SK-N-SH (cell line): ENCODE measurements around the gene KNSTRN. TPM values are rescaled to one million over a fixed set of nuclear protein-coding genes. Genes with fewer than 3 reads are reported as not detected.

Experiments used
- CTCF ChIA-PET: fragments of 300-600, 350-600 bp; formaldehyde crosslinking; extraction: SDS; loops from one replicate; lab custom pipeline; 2021; lab: Yijun Ruan, JAX
- POLR2A ChIA-PET: fragments of 350-600 bp; sonication (Branson Sonifier 250); formaldehyde crosslinking; extraction: SDS; loops from one replicate; lab custom pipeline; 2020; ENCODE audit warnings: antibody characterized with exemption, inconsistent platforms; lab: Yijun Ruan, JAX
- DNase-seq: peaks from one replicate; pipeline ENCODE4 v3.0.0; 2012
- H2AFZ ChIP-seq: fragments of 200-600 bp; sonication (generic); 2 replicates; pipeline ENCODE4 v1.8.1; 2016; ENCODE audit warnings: antibody characterized with exemption, mild to moderate bottlenecking, low read depth
- H3F3A ChIP-seq: fragments of 200-600 bp; sonication (generic); replicated peaks from 2 replicates; pipeline ENCODE3; 2016; ENCODE audit warnings: antibody characterized with exemption, mild to moderate bottlenecking; ENCODE audit not compliant: insufficient read depth
- H3K27ac ChIP-seq, 2 experiments: fragments of 200-500 bp in 1 of 2; fragments of 200-600 bp in 1 of 2; sonication (Bioruptor generic) in 1 of 2; sonication (generic), shearing (Covaris generic) in 1 of 2; 2 replicates each; pipeline versions ENCODE4 v1.5.1 to v1.6.1; 2014 to 2016; ENCODE audit warnings: low read depth in 2 of 2, inconsistent platforms in 1 of 2, low read length in 1 of 2, mild to moderate bottlenecking in 1 of 2, mixed read lengths in 1 of 2
- H3K27me3 ChIP-seq: fragments of 200-600 bp; sonication (generic), shearing (Covaris generic); 2 replicates; pipeline ENCODE4 v1.6.1; 2016; ENCODE audit warnings: mixed run types; ENCODE audit not compliant: insufficient read depth
- H3K36me3 ChIP-seq, 2 experiments: fragments of 200-500 bp in 1 of 2; fragments of 200-600 bp in 1 of 2; sonication (Bioruptor generic) in 1 of 2; sonication (generic) in 1 of 2; replicated peaks in 1 of 2; 2 replicates each; pipeline versions ENCODE3 to v1.5.1; 2014 to 2016; ENCODE audit warnings: low read length in 1 of 2, mild to moderate bottlenecking in 1 of 2; ENCODE audit not compliant: insufficient read depth in 2 of 2, control insufficient read depth in 1 of 2
- H3K4me1 ChIP-seq, 2 experiments: fragments of 200-500 bp in 1 of 2; fragments of 200-600 bp in 1 of 2; sonication (Bioruptor generic) in 1 of 2; sonication (generic), shearing (Covaris generic) in 1 of 2; 2 replicates each; pipeline versions ENCODE4 v1.5.1 to v1.6.1; 2014 to 2016; ENCODE audit warnings: low read depth in 1 of 2, low read length in 1 of 2, mixed run types in 1 of 2; ENCODE audit not compliant: insufficient read depth in 2 of 2, control insufficient read depth in 1 of 2
- H3K4me2 ChIP-seq: fragments of 200-600 bp; sonication (generic), shearing (Covaris generic); 2 replicates; pipeline ENCODE4 v1.6.1; 2017; ENCODE audit warnings: mixed run types
- H3K4me3 ChIP-seq, 2 experiments: fragments of 200-500 bp in 1 of 2; fragments of 200-600 bp in 1 of 2; sonication (Bioruptor generic) in 1 of 2; sonication (generic), shearing (Covaris generic) in 1 of 2; 2 replicates each; pipeline versions ENCODE4 v1.5.1 to v1.8.1; 2014 to 2016; ENCODE audit warnings: low read depth in 2 of 2, inconsistent platforms in 1 of 2, low read length in 1 of 2, mild to moderate bottlenecking in 1 of 2, mixed read lengths in 1 of 2, moderate library complexity in 1 of 2
- H3K79me2 ChIP-seq: fragments of 200-600 bp; sonication (generic); 2 replicates; pipeline ENCODE4 v1.8.1; 2017; ENCODE audit warnings: mild to moderate bottlenecking; ENCODE audit not compliant: insufficient read depth
- H3K9ac ChIP-seq: fragments of 200-600 bp; sonication (generic); 2 replicates; pipeline ENCODE4 v1.6.1; 2017; ENCODE audit warnings: mixed run types
- H3K9me2 ChIP-seq: fragments of 200-600 bp; sonication (generic); 2 replicates; pipeline ENCODE4 v1.6.1; 2017; ENCODE audit warnings: mixed run types
- H3K9me3 ChIP-seq: fragments of 200-600 bp; sonication (generic); 2 replicates; pipeline ENCODE4 v1.6.1; 2017; ENCODE audit warnings: mixed run types, mild to moderate bottlenecking, moderate library complexity
- H4K20me1 ChIP-seq: fragments of 200-600 bp; sonication (generic); 2 replicates; pipeline ENCODE4 v1.6.1; 2017; ENCODE audit warnings: mild to moderate bottlenecking, mixed run types; ENCODE audit not compliant: insufficient read depth
- CHD2 ChIP-seq: fragments of 150-350 bp; IDR thresholded peaks from 2 replicates; pipeline ENCODE4 v1.6.1; 2018; ENCODE audit warnings: low read length; ENCODE audit not compliant: partially characterized antibody
- ELF1 ChIP-seq: IDR thresholded peaks from 2 replicates; pipeline ENCODE4 v1.4.0; 2012
- EP300 ChIP-seq, 2 experiments: IDR thresholded peaks; 2 replicates each; pipeline versions ENCODE4 v1.4.0 to v1.6.1; 2012; ENCODE audit warnings: borderline replicate concordance in 1 of 2, low read depth in 1 of 2, low read length in 1 of 2
- EZH2phosphoT487 ChIP-seq: fragments of 200-600 bp; sonication (generic); IDR thresholded peaks from 2 replicates; pipeline ENCODE4 v1.6.1; 2017; ENCODE audit warnings: low read depth, mixed run types, mild to moderate bottlenecking, antibody characterized with exemption, moderate library complexity, borderline replicate concordance
- FOXM1 ChIP-seq: IDR thresholded peaks from 2 replicates; pipeline ENCODE4 v1.4.0; 2012; ENCODE audit warnings: low read depth, mild to moderate bottlenecking
- GABPA ChIP-seq: IDR thresholded peaks from 2 replicates; pipeline ENCODE4 v1.4.0; 2012; ENCODE audit warnings: low read depth, mild to moderate bottlenecking
- GATA2 ChIP-seq: sonication (generic); formaldehyde crosslinking; IDR thresholded peaks from 2 replicates; pipeline ENCODE4 v1.5.0; 2020; ENCODE audit warnings: mild to moderate bottlenecking, missing genetic modification reagents
- IRF3 ChIP-seq: fragments of 150-350 bp; IDR thresholded peaks from 2 replicates; pipeline ENCODE4 v1.6.1; 2016; ENCODE audit warnings: mild to moderate bottlenecking, low read depth, low read length
- JUND ChIP-seq: IDR thresholded peaks from 2 replicates; pipeline ENCODE4 v1.4.0; 2012
- MAX ChIP-seq: IDR thresholded peaks from 2 replicates; pipeline ENCODE4 v1.4.0; 2012; ENCODE audit warnings: low read depth
- NFIC ChIP-seq: IDR thresholded peaks from 2 replicates; pipeline ENCODE4 v1.4.0; 2012; ENCODE audit warnings: borderline replicate concordance
- NRF1 ChIP-seq: IDR thresholded peaks from 2 replicates; pipeline ENCODE4 v1.6.1; 2012; ENCODE audit warnings: low read depth, mild to moderate bottlenecking, low read length
- PBX3 ChIP-seq: IDR thresholded peaks from 2 replicates; pipeline ENCODE4; 2012
- POLR2AphosphoS5 ChIP-seq: IDR thresholded peaks from 2 replicates; pipeline ENCODE4 v1.6.1; 2012; ENCODE audit warnings: low read depth, low read length
- RCOR1 ChIP-seq: fragments of 150-350 bp; IDR thresholded peaks from 2 replicates; pipeline ENCODE4 v1.6.1; 2017; ENCODE audit warnings: antibody characterized with exemption, low read length
- SIN3A ChIP-seq: IDR thresholded peaks from 2 replicates; pipeline ENCODE4 v1.6.1; 2012; ENCODE audit warnings: low read depth, mild to moderate bottlenecking, low read length, moderate library complexity, borderline replicate concordance
- TAF1 ChIP-seq: IDR thresholded peaks from 2 replicates; pipeline ENCODE4 v1.6.1; 2012; ENCODE audit warnings: low read depth, mild to moderate bottlenecking, low read length, moderate library complexity, borderline replicate concordance
- TCF12 ChIP-seq: IDR thresholded peaks from 2 replicates; pipeline ENCODE4 v1.4.0; 2012
- USF2 ChIP-seq: fragments of 150-350 bp; IDR thresholded peaks from 2 replicates; pipeline ENCODE4 v1.6.1; 2017; ENCODE audit warnings: antibody characterized with exemption, low read length, low read depth, borderline replicate concordance
- YY1 ChIP-seq: IDR thresholded peaks from 2 replicates; pipeline ENCODE4 v1.4.0; 2012; ENCODE audit warnings: low read depth, mild to moderate bottlenecking
- WGBS: methylation state at CpG from one replicate; pipeline ENCODE4 v1.1.6; 2017; ENCODE audit warnings: low lambda C conversion rate; 5-methylcytosine and 5-hydroxymethylcytosine counted together
- polyA plus RNA-seq, 3 experiments: library from polyadenylated mRNA; depleted of rRNA; stranded (reverse); fragments of >200 nt; gene quantifications; 2 replicates each; pipeline ENCODE4 v1.2.3, GENCODE V29; 2012

KNSTRN gene
- polyA plus RNA-seq, 1 of the 3 experiments (the other 2 are of a cell fraction) = 25.5 TPM

- Histone ChIP-seq H3K27ac (no peak overlapping the region), H3K4me2 (no peak overlapping the region), H3K36me3 (peaks cover 39 to 54% of the 10 kb centered on the region in 2 experiments), H3K9ac (no peak overlapping the region), H3K4me3 (no peak overlapping the region), H4K20me1 (no peaks in the 10 kb centered on the region), H3F3A (peaks cover 3% of the 10 kb centered on the region), H3K4me1 (no peaks in the 10 kb centered on the region; a peak in 1 of 4 replicates), H2AFZ (no peak overlapping the region), H3K79me2 (peaks cover 9% of the 10 kb centered on the region), H3K9me2 (no peaks in the 10 kb centered on the region), H3K9me3 (no peaks in the 10 kb centered on the region), H3K27me3 (no peaks in the 10 kb centered on the region)
- POLR2A ChIA-PET = interaction anchor here (0.8 to 1.6 kb wide), 3 partner anchors 9 to 50 kb away, joined by 3 to 4 read pairs (median 3); partner anchors contain the start of gene IVD
- TF ChIP-seq YY1 (no peak), GABPA (no peak), PBX3 (no peak), NFIC (no peak), EZH2phosphoT487 (no peak), NRF1 (no peak), TAF1 (no peak)
- WGBS = 94% methylated on average over 2 of the region's 2 CpGs
- no peak for DNase-seq
- CTCF ChIA-PET = interaction anchor here (1.1 to 3.8 kb wide), 5 partner anchors 21 to 52 kb away, joined by 3 to 14 read pairs (median 9); no protein-coding TSS in a partner anchor
These were observed 7.5 kb downstream of the KNSTRN start for GRCh38 chr15:40389824-40390595.

- no peaks in the 10 kb centered on the region for H3K9me3 ChIP-seq
- no peak for TF ChIP-seq FOXM1
- no peak for TF ChIP-seq RCOR1
- no peak for TF ChIP-seq PBX3
- TF ChIP-seq ELF1 = no peak
- no peak for TF ChIP-seq NFIC
- no peak for TF ChIP-seq MAX
- no peak for TF ChIP-seq SIN3A
- TF ChIP-seq EP300 (IDR thresholded peaks at IDR 0.05; ENCODE audit: borderline replicate concordance in 1 of 2, low read depth in 1 of 2, low read length in 1 of 2) = no peak
- TF ChIP-seq JUND = no peak
- no peak for TF ChIP-seq GATA2 (CRISPR knock-in tag)
- TF ChIP-seq TCF12 = no peak
- no peak for TF ChIP-seq CHD2
- no peak for TF ChIP-seq TAF1
- TF ChIP-seq NRF1 = no peak
- TF ChIP-seq IRF3 = no peak
- TF ChIP-seq USF2 = no peak
- no peak for TF ChIP-seq POLR2AphosphoS5
- TF ChIP-seq, all 33 proteins: peak for 0
- DNase-seq = no peak
- CTCF ChIA-PET = interaction anchor here (1.4 kb wide), 1 partner anchor 18 kb away, joined by 4 read pairs; no protein-coding TSS in a partner anchor
- Histone ChIP-seq H3F3A (peaks cover 3% of the 10 kb centered on the region), H2AFZ (no peak overlapping the region), H3K27me3 (no peaks in the 10 kb centered on the region), H3K79me2 (no peaks in the 10 kb centered on the region), H3K27ac (no peak overlapping the region), H3K4me3 (no peak overlapping the region), H3K36me3 (peaks cover 25 to 38% of the 10 kb centered on the region in 2 experiments), H3K9ac (no peak overlapping the region), H3K9me2 (no peaks in the 10 kb centered on the region), H4K20me1 (no peaks in the 10 kb centered on the region), H3K4me2 (no peak overlapping the region), H3K4me1 (no peaks in the 10 kb centered on the region)
- POLR2A ChIA-PET = no interaction called here
- WGBS = 95% methylated on average over 4 of the region's 4 CpGs
These were observed 10.7 kb downstream of the KNSTRN start for GRCh38 chr15:40392986-40393948.
